ENCODE results near the gene IL15. TPM values are rescaled to one million over a fixed set of nuclear protein-coding genes. Genes with fewer than 3 reads are reported as not detected.
"Not testable (repeated sequence)": the region's sequence is repeated elsewhere in the genome, so short reads cannot be mapped to it uniquely, and the experiment has no call there.

The IL15 gene
- polyA plus RNA-seq, 1 donor = 7.0 TPM

DNA sequence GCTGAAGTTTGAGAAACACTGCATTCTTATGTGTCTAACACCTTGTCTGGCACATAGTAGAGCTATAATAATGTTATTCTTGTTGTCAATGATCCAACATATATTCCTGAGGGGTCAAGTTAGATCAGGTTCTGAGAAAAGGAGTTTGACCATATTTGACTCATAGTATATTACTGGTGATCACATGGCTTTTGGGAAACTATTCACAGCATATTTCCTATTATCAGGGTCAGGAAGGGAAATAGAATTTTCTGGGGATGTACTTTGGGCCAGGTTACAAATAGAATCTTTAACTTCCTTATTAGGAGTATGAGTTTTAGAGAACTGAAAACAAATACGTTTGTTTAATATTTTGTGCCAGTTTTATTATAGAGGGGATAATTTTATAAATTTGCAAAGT, 11.6 kb downstream of the IL15 start:
- no peak for DNase-seq

DNA sequence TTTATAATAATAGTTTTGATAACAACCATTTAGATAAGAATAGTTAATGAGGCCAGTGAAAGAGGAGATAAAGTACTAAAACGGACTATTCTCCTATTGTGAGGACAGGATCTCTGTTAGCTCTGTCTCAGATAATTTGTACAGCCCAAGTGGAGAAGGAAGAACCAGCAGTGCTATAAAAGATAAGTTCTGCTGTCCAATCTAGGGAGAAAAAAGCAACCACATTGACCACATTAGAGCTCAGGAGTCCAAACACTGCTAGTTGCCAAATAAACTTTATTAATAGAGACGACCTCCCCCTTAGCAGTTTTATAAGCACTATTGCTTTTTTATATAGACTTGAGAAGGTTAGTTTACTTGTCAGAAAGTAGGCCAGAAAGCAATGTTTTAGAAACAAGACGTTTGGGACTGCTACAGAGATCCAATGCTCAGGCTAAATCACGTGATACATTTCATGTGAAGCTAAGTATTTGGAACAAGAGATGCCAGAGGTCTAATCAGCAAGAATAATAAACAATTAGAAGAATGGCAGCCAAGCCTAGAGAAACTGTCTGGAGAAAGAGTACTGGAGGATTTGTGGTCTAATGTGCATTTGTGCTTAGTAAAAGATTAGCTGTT, 15.9 kb downstream of the IL15 start:
- no peak for DNase-seq

DNA sequence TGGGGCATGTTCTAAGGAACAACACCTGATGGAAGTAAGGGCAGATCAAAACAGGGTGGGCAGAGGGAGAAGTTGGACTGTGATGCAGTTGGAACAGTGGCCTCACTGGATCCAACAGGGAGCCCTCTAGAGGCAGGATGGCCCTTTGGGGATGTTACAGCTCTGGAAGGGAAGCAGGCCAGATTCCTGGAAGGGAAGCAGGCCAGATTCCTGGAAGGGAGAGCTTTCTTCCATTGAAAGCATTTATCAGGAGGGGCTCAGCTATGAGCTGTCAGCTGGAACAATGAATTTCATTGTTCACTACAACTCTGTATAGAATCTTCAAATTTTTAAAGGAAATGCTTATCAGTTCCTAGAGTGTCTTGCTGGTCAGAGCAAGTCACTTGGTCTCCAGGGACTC, 17.7 kb downstream of the IL15 start:
- no peak for DNase-seq

DNA sequence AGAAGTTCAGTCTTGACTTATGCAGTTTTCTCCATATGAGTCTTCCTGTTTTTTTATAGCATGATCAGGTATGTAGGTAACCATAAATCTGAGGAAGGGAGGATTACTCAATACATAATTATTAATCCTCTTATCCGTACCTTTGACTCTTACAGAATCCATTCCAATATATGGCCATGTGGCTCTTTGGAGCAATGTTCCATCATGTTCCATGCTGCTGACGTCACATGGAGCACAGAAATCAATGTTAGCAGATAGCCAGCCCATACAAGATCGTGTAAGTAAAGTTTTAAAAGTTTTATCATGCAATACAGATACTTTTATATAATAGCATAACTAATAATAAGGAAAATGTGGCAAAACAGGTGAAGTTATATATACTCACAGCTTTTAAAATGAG, 19.6 kb downstream of the IL15 start:
- DNase-seq = no peak

DNA sequence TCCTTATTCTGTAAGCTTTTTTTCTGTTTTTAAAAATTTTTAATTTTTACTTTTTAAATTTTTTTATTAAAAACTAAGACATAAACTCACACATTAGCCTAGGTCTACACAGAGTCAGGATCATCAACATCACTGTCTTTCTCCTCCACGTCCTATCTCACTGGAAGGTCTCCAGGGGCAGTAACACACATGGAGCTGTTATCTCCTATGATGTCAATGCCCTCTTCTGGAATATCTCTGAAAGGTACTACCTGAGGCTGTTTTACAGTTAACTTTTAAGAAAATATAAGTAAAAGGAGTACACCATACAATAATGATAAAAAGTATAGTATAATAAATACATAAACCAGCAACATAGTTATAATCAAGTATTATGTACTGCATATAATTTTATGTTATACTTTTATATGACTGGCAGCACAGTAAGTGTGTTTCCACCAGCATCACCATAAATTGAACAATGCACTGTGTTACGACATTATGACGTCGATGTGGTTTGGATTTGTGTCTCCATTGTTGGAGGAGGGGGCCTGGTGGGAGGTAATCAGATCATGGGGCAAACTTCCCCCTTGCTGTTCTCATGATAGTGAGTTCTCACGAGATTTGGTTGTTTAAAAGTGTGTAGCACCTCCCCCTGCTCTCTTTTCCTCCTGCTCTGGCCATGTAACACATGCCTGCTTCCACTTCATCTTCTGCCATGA, 21.3 kb downstream of the IL15 start:
- DNase-seq = no peak

DNA sequence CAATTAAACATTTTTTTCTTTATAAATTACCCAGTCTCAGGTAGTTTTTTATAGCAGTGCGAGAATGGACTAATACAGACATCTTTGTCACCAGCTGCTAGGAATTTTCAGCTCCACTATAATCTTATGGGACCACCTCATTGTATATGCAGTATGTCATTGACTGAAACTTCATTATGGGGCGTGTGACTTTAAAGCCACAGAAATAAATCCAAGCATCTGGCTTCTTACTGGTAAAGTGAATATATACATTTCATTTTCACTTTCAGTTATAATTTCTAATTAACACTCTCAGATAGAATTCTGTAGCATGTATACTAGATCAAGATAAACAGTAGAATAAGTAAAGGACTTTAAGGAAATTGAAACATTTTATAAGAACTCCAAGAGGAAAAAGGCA, 21.9 kb downstream of the IL15 start:
- no peak for DNase-seq

DNA sequence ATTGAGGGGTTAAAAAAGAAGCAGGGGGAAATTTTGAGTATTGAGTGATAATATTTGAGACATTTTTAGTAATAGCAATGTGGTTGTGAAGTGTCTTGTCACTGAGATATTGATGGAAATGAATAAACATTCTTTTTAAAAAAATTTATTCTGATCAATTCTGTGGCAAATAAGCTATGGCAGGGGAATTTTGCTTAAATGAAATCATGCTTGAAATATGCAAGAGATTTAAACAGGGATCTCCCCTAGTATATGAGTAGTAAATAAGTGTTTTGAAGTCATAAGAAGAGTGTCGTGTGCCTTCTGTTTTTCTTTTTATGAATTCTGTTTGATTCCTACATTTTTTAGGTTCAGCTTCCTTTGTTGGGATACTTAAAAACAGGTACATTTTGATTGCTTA, 23.2 kb downstream of the IL15 start:
- DNase-seq = no peak

DNA sequence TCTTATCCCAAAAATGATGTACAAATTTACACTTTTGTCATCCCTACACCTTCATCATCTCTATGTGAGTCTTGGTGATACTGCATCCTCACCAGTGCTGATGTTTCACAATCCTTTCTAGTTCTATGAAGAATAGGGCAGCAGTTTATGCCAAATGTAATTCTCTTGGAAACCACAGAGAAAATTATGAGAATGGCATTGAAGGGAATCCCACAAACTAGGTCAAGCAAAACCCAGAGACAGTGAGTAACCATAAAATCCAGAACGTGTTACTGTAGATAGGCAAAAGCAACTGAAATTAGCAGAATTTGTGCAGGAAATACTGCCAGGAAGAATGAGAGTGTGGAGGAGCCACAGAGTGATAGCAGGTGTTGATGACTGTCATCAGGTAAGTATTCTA, 24.5 kb downstream of the IL15 start:
- DNase-seq = no peak

DNA sequence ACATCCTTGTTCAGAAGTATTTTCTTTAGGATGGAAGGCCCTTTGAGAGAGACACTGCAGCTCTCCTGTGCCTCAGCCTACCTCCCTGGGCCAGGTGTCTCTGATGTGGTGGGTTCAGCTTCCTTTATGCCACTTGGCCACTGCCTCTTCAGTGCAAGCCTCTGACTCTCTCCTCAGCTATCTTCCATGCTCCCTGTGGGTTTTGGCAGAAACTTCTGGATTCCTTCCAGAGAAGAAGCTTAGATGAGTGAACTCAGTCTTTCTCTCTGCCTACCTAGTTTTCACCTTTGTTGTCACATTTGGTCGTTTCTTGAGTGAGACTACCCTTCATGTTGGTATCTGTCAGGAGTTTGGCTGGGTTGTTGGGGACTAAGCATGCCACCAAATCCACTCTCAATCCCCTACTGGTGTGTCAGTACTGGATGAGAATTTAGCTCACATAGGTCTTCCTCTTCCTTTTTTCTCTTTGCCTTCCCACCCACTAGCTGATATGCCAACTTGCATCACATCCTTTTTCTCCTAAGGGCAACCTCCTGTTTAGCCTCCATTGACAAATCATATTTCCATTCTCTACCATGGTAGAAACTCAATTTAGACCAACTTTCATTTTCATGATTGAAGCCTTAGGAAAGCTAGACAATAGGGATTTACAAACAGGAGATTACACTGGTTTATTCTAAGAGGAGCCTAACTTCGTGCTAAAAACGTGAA, 32.0 kb downstream of the IL15 start:
- DNase-seq = no peak

DNA sequence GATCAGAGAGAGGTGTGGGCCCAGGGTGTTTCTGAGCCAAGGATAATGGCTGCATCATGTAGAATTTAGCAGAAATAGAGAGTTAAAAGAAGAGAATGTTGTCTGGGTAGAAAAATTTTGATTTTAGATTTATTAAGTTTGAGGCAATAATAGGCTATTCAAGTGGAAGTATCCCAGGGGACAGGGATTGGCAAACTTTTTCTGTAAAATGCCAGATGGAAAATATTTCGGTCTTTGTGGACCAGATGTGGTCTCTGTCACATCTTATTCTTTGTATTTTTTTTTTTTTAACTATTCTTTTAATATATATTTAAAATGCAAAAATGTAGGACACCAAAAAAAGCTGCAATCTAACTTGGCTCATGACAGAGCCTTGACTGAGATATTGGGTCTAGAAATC, 33.1 kb downstream of the IL15 start:
- DNase-seq = no peak

DNA sequence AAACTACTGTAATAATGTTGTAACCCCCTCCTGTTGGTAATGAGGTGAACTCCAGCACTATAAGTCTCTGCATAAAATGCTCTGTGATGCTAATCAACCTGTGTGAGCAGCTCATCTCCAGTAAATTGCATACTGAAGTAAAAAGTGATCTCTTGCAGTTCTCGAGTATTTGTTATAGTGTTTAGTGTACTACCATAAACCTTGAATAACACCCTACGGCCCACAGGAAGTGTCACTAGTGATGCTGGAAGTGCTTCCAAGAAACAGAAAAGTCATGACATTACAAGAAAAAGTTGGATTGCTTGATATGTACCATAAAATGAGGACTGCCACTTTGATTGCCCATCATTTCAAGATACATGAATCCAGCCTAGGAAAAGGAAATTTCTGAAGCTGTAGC, 39.0 kb downstream of the IL15 start:
- no peak for DNase-seq

DNA sequence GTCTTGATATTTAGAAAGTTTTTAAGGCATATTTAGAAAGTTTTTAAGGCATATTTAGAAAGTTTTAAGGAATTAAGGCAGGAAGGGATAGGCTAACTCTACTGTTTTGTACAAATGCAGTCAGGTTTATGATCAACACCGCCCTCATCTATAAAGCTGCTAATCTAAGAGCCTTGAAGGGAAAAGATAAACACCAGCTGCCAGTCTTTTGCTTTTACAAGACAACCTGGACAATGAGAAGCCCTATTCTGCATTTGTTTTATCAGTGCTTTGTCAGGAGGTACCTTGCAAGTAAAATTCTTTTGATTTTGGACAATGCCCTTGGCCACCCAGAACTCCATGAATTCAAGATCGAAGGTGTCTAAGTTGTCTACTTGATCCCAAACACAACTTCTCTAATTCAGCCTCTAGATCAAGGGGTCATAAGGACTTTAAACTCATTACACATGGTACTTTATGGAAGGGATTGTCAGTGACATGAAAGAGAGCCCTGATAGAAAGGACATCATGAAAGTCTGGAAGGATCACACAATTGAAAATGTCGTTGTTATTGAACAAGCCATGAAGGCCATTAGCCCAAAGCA, 39.8 kb downstream of the IL15 start:
- no peak for DNase-seq

DNA sequence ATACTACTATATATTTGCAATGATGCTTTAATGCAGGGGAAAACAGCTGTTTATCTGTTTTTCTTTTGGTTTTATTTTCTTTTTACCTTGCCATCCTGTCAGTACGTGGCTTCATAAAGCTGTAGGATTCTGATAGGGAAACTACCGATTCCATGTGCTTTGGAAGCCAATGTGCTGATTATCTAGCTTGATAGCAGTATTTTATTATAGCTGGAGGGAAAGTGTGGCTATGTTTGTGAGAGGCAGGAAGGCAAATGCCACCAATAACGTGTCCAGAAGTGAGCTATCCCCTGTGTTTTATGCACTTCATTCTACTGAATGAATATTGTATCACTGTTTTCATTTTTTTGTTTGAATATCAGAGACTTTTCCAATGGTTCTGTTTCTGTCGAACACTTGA, 43.7 kb downstream of the IL15 start:
- no peak for DNase-seq

DNA sequence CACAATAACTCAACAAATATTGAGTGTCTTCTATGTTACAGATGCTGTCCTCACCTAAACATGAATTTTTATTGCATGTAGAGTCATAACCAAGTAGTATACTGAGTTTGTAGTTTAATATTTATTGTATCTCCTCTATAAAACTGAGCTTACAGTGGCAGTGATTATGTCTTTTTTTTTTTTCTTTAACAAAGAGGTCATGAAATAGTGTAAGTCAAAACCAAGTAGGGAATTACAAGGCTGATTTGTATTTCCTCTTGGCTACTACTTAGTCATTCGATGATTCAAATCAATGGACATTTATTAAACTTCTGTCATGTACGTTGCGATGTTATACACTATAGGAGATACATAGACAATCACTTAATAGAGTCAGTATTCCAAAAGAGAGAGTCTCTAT, 48.4 kb downstream of the IL15 start:
- DNase-seq = no peak

DNA sequence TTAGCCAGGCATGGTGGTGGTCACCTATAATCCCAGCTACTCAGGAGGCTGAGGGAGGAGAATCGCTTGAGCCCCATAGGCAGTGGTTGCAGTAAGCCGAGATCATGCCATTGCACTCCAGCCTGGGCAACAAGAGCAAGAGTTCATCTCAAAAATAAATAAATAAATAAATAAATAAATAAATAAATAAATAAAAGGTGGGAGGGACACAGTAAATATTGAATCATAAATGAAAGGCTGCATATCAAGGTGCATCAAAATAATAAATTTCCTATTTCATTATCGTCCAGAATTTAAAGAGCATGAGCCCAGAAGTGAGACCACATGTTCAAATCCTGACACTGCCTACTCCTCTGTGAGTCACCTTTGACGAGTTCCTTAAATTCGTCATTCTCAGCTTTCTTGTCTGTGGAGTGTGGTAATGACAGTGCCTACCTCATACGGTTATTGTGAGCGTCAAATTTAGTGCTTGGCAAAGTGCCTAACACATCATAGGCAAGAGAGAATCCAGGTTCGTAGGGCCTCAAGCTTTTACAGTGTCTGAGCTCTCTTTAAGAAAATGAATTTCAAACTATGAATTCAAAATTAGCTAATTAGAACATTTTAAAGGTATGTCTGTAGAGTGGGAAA, 49.9 kb downstream of the IL15 start:
- no peak for DNase-seq

DNA sequence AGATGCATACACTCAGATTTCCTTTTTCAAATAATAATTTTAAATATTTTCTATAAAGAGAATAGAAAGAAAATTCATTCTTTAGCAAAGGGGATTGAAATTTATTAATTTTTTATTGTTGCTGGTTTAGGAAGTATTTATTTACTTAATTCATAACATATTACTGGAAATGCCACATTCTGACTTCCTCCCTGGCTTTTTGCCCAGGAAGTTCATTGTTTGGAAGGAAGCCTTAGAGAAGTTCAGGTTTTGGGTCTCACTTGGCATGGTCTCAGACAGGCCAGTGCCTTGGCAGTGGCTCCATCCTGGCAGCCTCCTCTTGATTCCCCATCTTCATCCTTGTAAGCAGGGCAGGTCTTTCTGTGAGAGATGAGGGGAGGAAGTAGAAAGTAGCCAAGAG, 50.5 kb downstream of the IL15 start:
- DNase-seq = no peak

DNA sequence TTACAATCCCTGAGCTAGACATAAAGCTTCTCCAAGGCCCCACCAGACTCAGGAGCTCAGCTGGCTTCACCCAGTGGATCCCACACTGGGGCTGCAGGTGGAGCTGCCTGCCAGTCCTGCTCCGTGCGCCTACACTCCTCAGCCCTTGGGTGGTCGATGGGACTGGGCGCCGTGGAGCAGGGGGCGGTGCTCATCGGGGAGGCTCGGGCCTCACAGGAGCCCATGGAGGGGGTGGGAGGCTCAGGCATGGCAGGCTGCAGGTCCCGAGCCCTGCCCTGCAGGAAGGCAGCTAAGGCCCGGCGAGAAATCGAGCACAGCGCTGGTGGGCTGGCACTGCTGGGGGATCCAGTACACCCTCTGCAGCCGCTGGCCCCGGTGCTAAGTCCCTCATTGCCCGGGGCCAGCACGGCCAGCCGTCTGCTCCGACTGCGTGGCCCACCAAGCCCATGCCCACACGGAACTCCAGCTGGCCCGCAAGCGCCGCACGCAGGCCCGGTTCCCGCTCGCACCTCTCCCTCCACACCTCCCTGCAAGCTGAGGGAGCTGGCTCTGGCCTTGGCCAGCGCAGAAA, 53.4 kb downstream of the IL15 start:
- DNase-seq = not testable (repeated sequence)

DNA sequence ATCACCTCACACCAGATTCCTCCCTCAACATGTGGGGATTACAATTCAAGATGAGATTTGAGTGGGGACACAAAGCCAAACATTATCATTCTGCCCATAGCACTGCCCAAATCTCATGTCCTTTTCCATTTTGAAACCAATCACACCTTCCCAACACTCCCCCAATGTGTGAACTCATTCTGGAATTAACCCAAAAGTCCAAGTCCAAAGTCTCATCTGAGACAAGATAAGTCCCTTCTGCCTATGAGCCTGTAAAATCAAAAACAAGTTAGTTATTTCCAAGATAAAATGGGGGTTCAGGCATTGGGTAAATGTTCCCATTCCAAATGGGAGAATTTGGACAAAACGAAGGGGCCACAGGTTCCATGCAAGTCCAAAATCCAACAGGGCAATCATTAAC, 54.9 kb downstream of the IL15 start:
- DNase-seq = not testable (repeated sequence)

DNA sequence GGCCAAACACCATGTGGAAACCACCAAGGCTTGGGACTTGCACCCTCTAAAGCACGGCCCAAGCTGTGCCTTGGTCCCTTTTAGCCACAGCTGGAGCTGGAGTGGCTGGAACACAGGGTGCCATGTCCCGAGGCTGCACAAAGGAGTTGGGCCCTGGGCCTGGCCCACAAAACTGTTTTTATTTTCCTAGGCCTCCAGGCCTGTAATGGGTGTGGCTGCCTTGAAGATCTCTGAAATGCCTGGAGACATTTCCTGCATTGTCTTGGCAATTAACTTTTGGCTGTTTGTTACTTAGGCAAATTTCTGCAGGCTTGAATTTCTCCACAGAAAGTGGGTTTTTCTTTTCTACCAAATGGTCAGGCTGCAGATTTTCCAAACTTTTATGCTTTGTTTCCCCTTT, 55.7 kb downstream of the IL15 start:
- no peak for DNase-seq

DNA sequence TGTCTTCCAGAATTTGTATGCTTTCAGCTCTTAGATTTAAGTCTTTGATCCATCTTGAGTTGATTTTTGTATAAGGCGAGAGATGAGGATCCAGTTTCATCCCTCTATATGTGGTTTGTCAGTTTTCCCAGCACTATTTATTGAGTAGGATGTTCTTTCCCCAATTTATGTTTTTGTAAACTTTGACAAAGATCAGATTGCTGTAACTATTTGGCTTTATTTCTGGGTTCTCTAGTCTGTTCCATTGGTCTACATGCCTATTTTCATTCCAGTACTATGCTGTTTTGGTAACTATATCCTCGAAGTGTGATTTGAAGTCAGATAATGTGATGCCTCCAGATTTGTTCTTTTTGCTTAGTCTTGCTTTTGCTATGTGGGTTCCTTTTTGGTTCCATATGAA, 60.7 kb downstream of the IL15 start:
- no peak for DNase-seq

DNA sequence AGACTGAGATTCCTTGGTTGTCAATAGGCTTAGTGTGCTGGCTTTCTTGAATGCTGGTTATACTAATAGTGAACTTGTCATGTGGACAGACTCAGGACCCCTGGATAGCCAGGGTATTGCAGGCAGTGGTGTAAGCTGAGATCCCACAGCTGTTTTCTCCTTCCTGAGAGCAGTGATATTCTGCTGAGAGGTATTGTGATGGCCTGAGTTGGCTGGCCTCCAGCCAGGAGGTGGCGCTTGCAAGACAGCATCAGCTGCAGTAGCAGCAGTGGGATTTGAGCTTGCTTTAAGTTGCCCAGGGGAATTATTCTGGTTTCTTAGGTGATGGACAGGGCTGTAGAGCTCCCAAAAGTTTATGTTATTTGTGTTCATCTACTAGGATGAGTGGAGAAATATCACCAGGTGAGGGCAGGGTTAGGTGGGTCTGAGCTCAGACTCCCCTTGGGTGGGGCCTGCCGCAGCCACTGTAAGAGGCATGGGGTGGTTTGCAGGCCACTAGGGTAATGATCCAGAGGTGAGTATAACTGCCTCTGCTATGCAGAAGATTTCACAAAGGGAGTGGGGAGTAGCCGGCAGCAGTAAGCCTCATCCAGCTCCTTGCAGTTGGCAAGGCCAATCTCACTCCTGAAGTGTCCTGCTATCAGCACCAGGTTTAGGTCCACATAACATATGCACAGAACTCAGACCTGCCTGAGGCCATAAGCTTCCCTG, 66.2 kb downstream of the IL15 start:
- DNase-seq = peak; percentile 18

DNA sequence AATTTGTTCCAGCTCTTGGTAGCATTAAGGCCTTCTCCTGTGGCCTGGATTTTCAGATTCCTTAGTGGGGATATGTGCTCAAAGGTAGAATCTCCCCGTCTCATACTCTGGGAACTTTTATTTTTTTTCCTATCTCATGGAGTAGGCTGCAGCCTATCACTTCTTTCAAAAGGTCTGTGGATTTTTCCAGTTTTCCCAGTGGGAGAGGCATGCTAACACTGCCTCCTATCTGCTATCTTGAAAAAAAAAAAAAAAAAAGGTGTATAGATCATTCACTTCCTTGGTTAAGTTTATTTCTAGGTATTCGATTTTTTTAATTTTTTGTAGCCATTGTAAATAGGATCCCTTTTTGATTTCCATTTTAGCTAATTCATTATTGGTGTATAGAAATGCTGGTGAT, 67.1 kb downstream of the IL15 start:
- no peak for DNase-seq

Measured in hindlimb muscle (tissue), 1 donor.